Panc1 (cell line): Measurements from ENCODE around the gene SLC25A12. TPM values are rescaled to one million over a fixed set of nuclear protein-coding genes. Genes with fewer than 3 reads are reported as not detected.

Experiments
- ATAC-seq: fragments of 200-7000 bp; cut with Tn5 transposase; 2 replicates; pipeline ENCODE4 v1.9.1; 2020; ENCODE audit warnings: mild to moderate bottlenecking, moderate library complexity
- BruUV-seq: library from RNA; stranded (reverse); fragments of 400-500 nt; replicated peaks from 2 replicates; lab custom pipeline; 2021; lab: Mats Ljungman, UMichigan
- CTCF ChIA-PET: fragments of 300-600 bp; sonication (Branson Sonifier 250); formaldehyde crosslinking; loops from one replicate; lab custom pipeline; 2022; ENCODE audit warnings: antibody characterized with exemption; lab: Charles Lee
- POLR2A ChIA-PET: fragments of 300-600 bp; sonication (Branson Sonifier 250); formaldehyde crosslinking; loops from one replicate; lab custom pipeline; 2022; ENCODE audit warnings: antibody characterized with exemption; lab: Charles Lee
- DNase-seq: peaks from one replicate; pipeline ENCODE4 v3.0.0-alpha.2; 2010; ENCODE audit warnings: low read depth, low spot score
- H3K27ac ChIP-seq: 2 replicates; pipeline ENCODE4 v1.5.1; 2011; ENCODE audit warnings: mild to moderate bottlenecking, low read length, inconsistent platforms
- H3K27me3 ChIP-seq: fragments of 200-500 bp; sonication (Bioruptor generic); 2 replicates; pipeline ENCODE4 v1.6.0; 2014; ENCODE audit warnings: low read length, inconsistent platforms; ENCODE audit not compliant: control insufficient read depth, insufficient read depth
- H3K36me3 ChIP-seq: fragments of 200-500 bp; sonication (Bioruptor generic); 2 replicates; pipeline ENCODE4 v1.5.1; 2014; ENCODE audit warnings: inconsistent platforms, mild to moderate bottlenecking, low read length, moderate library complexity; ENCODE audit not compliant: control insufficient read depth, insufficient read depth
- H3K4me1 ChIP-seq: 2 replicates; pipeline ENCODE4 v1.5.1; 2011; ENCODE audit warnings: inconsistent platforms, mild to moderate bottlenecking, low read length, moderate library complexity; ENCODE audit not compliant: control insufficient read depth, insufficient read depth
- H3K4me3 ChIP-seq, 2 experiments: 2 replicates each; pipeline ENCODE4 v1.5.1; 2011 to 2012; ENCODE audit warnings: low read depth in 2 of 2, low read length in 2 of 2, mild to moderate bottlenecking in 2 of 2, inconsistent platforms in 1 of 2, moderate library complexity in 1 of 2
- H3K9me3 ChIP-seq: fragments of 200-500 bp; sonication (Bioruptor generic); 2 replicates; pipeline ENCODE4 v1.5.1; 2014; ENCODE audit warnings: low read depth, mild to moderate bottlenecking, inconsistent platforms, low read length, moderate library complexity; ENCODE audit not compliant: control insufficient read depth, insufficient read depth
- POLR2AphosphoS5 ChIP-seq: IDR thresholded peaks from 2 replicates; pipeline ENCODE4 v1.6.1; 2012; ENCODE audit warnings: mild to moderate bottlenecking, low read depth, low read length, moderate library complexity
- SIN3A ChIP-seq: IDR thresholded peaks from 2 replicates; pipeline ENCODE4 v1.6.1; 2012; ENCODE audit warnings: low read depth, mild to moderate bottlenecking, low read length, moderate library complexity, borderline replicate concordance; ENCODE audit not compliant: insufficient read depth
- TCF7L2 ChIP-seq: IDR thresholded peaks from 2 replicates; pipeline ENCODE4 v1.6.1; 2011; ENCODE audit warnings: mild to moderate bottlenecking, low read depth, low read length, inconsistent platforms
- in situ Hi-C: cut with HindIII; loops from 2 replicates; pipeline ENCODE4 v1.10.0; 2016; ENCODE audit warnings: low sequenced_read_pairs, low pct_unique_long_range_greater_than_20kb
- intact Hi-C: fragments of 100-400 bp; cut with micrococcal nuclease; formaldehyde crosslinking; loops from one replicate; pipeline ENCODE4 v1.10.0; 2022; ENCODE audit not compliant: unreplicated experiment
- total RNA-seq: library from RNA; stranded (reverse); gene quantifications from one replicate; pipeline ENCODE4 v1.2.1, GENCODE V29; 2021; ENCODE audit not compliant: unreplicated experiment
- TF ChIP-seq, protein P1 (sequence below), 2 experiments: IDR thresholded peaks; 2 replicates each; pipeline ENCODE4 v1.6.1; 2011 to 2012; ENCODE audit warnings: low read depth in 2 of 2, control low read depth in 1 of 2, low read length in 1 of 2, mild to moderate bottlenecking in 1 of 2, moderate library complexity in 1 of 2; ENCODE audit not compliant: insufficient read depth in 1 of 2
- TF ChIP-seq, protein P2 (sequence below): fragments of 450-650 bp; IDR thresholded peaks from 2 replicates; pipeline ENCODE4 v1.5.1; 2017; ENCODE audit warnings: mild to moderate bottlenecking

The SLC25A12 gene
- total RNA-seq, 1 experiment from 2014 or later = 17.8 TPM

DNA sequence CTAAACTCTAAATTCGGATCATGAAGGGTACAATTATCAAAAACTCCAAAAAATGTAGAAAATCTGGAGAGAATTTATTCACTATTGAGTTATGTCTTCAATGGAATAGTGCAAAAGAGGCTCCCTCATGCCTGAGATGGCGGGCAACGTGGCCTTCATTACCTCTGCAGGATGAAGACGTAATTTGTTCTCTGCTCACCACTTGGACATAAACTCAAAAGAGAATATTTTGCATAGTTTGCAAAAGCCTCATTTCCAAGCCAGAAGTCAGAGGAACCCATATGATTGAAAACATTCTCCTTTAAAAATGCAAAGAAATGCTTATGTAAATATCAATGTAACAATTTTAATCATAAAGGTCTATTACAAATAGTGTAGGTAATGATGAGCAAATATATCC is 58.7 kb downstream of the SLC25A12 start:
- peaks cover 14% of the 10 kb centered on the region; the same call in 1 of the 2 replicates for H3K36me3 ChIP-seq
- no peaks in the 10 kb centered on the region for H3K4me1 ChIP-seq
- ChIA-PET POLR2A (interaction anchor here (0.6 kb wide), 1 partner anchor 58 kb away, joined by 6 read pairs; the partner anchor contains the start of gene SLC25A12), CTCF (no interaction called here)
- H3K27me3 ChIP-seq = no peaks in the 10 kb centered on the region
- no TSS peak for BruUV-seq
- no peak overlapping the region for H3K27ac ChIP-seq
- TF ChIP-seq, protein P1, sequence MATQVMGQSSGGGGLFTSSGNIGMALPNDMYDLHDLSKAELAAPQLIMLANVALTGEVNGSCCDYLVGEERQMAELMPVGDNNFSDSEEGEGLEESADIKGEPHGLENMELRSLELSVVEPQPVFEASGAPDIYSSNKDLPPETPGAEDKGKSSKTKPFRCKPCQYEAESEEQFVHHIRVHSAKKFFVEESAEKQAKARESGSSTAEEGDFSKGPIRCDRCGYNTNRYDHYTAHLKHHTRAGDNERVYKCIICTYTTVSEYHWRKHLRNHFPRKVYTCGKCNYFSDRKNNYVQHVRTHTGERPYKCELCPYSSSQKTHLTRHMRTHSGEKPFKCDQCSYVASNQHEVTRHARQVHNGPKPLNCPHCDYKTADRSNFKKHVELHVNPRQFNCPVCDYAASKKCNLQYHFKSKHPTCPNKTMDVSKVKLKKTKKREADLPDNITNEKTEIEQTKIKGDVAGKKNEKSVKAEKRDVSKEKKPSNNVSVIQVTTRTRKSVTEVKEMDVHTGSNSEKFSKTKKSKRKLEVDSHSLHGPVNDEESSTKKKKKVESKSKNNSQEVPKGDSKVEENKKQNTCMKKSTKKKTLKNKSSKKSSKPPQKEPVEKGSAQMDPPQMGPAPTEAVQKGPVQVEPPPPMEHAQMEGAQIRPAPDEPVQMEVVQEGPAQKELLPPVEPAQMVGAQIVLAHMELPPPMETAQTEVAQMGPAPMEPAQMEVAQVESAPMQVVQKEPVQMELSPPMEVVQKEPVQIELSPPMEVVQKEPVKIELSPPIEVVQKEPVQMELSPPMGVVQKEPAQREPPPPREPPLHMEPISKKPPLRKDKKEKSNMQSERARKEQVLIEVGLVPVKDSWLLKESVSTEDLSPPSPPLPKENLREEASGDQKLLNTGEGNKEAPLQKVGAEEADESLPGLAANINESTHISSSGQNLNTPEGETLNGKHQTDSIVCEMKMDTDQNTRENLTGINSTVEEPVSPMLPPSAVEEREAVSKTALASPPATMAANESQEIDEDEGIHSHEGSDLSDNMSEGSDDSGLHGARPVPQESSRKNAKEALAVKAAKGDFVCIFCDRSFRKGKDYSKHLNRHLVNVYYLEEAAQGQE (IDR thresholded peaks at IDR 0.05; ENCODE audit: insufficient read depth in 1 of 2, low read depth in 2 of 2, low read length in 1 of 2) = no peak
- TF ChIP-seq SIN3A (no peak), TCF7L2 (no peak), POLR2AphosphoS5 (no peak)
- TF ChIP-seq, protein P2, sequence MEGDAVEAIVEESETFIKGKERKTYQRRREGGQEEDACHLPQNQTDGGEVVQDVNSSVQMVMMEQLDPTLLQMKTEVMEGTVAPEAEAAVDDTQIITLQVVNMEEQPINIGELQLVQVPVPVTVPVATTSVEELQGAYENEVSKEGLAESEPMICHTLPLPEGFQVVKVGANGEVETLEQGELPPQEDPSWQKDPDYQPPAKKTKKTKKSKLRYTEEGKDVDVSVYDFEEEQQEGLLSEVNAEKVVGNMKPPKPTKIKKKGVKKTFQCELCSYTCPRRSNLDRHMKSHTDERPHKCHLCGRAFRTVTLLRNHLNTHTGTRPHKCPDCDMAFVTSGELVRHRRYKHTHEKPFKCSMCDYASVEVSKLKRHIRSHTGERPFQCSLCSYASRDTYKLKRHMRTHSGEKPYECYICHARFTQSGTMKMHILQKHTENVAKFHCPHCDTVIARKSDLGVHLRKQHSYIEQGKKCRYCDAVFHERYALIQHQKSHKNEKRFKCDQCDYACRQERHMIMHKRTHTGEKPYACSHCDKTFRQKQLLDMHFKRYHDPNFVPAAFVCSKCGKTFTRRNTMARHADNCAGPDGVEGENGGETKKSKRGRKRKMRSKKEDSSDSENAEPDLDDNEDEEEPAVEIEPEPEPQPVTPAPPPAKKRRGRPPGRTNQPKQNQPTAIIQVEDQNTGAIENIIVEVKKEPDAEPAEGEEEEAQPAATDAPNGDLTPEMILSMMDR = no peak
- H3K4me3 ChIP-seq = no peak overlapping the region
- peaks cover 30% of the 10 kb centered on the region for H3K9me3 ChIP-seq
- intact Hi-C loops (no loop called here), in situ Hi-C loops (no loop called here)
- DNase-seq = no peak
- ATAC-seq = no peak

DNA sequence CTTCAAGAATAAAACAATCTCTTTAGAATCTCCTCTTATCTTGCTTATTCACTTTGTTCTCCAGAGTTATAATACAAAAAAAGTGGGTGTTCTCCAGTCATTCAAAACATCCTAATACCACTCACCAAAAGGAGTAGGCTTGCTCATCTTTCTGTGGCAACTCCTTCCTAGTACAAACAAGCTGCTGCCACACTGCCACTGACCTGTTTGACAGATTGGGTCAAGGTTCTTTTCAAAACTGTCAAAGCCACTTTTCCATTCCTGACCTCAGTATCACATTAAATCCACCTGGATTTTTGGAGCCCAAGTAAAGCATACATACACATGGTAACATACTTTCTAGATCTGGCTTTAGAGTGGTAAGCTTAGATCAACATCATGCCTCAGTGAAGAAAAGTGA is 59.8 kb downstream of the SLC25A12 start:
- intact Hi-C loops (no loop called here), in situ Hi-C loops (no loop called here)
- Histone ChIP-seq H3K27me3 (no peaks in the 10 kb centered on the region), H3K27ac (no peak overlapping the region), H3K4me1 (no peaks in the 10 kb centered on the region), H3K36me3 (peaks cover 14% of the 10 kb centered on the region; the same call in 1 of the 2 replicates), H3K9me3 (peaks cover 30% of the 10 kb centered on the region), H3K4me3 (no peak overlapping the region)
- ATAC-seq (no peak), DNase-seq (no peak)
- ChIA-PET POLR2A (no interaction called here), CTCF (no interaction called here)
- no TSS peak for BruUV-seq
- TF ChIP-seq TCF7L2 (no peak), SIN3A (no peak), POLR2AphosphoS5 (no peak)
- TF ChIP-seq, protein P1 (IDR thresholded peaks at IDR 0.05; ENCODE audit: insufficient read depth in 1 of 2, low read depth in 2 of 2, low read length in 1 of 2) = no peak
- TF ChIP-seq, protein P2 = no peak
